ENCODE measurements around the gene KCNJ8.

DNA sequence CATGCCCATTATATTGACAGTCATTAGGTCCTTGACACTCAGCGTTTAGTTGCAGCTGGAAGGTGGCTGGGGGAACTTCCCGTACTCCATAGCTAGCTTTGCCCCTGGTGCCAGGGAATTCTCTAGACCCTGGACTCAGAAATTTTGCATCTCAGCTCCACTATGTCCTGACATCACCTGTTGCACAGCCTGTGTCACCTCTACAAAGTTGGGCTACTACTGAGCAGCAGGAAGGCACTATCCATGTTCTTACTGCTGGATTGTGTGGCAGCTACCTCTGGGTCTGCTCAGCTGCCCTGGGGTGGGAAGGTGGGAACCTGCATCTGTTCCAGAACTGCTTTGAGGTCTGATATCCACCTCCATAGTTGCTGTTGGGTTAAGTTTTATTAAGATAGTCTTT lies 11.0 kb downstream of the KCNJ8 start:
- TF ChIP-seq, protein P1, sequence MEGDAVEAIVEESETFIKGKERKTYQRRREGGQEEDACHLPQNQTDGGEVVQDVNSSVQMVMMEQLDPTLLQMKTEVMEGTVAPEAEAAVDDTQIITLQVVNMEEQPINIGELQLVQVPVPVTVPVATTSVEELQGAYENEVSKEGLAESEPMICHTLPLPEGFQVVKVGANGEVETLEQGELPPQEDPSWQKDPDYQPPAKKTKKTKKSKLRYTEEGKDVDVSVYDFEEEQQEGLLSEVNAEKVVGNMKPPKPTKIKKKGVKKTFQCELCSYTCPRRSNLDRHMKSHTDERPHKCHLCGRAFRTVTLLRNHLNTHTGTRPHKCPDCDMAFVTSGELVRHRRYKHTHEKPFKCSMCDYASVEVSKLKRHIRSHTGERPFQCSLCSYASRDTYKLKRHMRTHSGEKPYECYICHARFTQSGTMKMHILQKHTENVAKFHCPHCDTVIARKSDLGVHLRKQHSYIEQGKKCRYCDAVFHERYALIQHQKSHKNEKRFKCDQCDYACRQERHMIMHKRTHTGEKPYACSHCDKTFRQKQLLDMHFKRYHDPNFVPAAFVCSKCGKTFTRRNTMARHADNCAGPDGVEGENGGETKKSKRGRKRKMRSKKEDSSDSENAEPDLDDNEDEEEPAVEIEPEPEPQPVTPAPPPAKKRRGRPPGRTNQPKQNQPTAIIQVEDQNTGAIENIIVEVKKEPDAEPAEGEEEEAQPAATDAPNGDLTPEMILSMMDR (IDR thresholded peaks at IDR 0.05): no peak
- no peak for TF ChIP-seq POLR2AphosphoS5 (IDR thresholded peaks at IDR 0.05)

All from breast epithelium (tissue), 3 donors.